H1 (cell line): ENCODE results near the gene C15orf40.

Experiments
- BCL11A ChIP-seq, 2 experiments: IDR thresholded peaks; one replicate each; pipeline ENCODE4 v1.6.1; 2011; ENCODE audit warnings: low read depth in 2 of 2, low read length in 2 of 2, mild to moderate bottlenecking in 2 of 2
- CREB1 ChIP-seq: IDR thresholded peaks from 2 replicates; pipeline ENCODE4 v1.6.1; 2012; ENCODE audit warnings: inconsistent platforms
- EP300 ChIP-seq, 2 experiments: IDR thresholded peaks; 1 replicate in 1 of 2; 2 replicates in 1 of 2; pipeline ENCODE4 v1.6.1; 2011 to 2012; ENCODE audit warnings: low read depth in 2 of 2, low read length in 2 of 2, mild to moderate bottlenecking in 2 of 2, borderline replicate concordance in 1 of 2, inconsistent platforms in 1 of 2, moderate library complexity in 1 of 2
- POLR2A ChIP-seq, 2 experiments: IDR thresholded peaks; 1 replicate in 1 of 2; 2 replicates in 1 of 2; pipeline ENCODE4 v1.6.1; 2011; ENCODE audit warnings: low read depth in 2 of 2, low read length in 2 of 2, mild to moderate bottlenecking in 2 of 2; ENCODE audit errors: control extremely low read depth in 1 of 2
- RBBP5 ChIP-seq: IDR thresholded peaks from 2 replicates; pipeline ENCODE4 v1.7.1; 2012; ENCODE audit warnings: low read depth, mild to moderate bottlenecking, inconsistent platforms, low read length, moderate library complexity, borderline replicate concordance
- RFX5 ChIP-seq: IDR thresholded peaks from 2 replicates; pipeline ENCODE4 v1.6.1; 2011; ENCODE audit warnings: low read depth, low read length, improper control_type of control experiment, borderline replicate concordance
- SRF ChIP-seq: IDR thresholded peaks from 2 replicates; pipeline ENCODE4 v1.6.1; 2011; ENCODE audit warnings: mild to moderate bottlenecking, low read depth, low read length, moderate library complexity
- TAF1 ChIP-seq: IDR thresholded peaks from 2 replicates; pipeline ENCODE4 v1.6.1; 2011; ENCODE audit warnings: mild to moderate bottlenecking, low read depth, low read length
- TBP ChIP-seq: IDR thresholded peaks from 2 replicates; pipeline ENCODE4 v1.6.1; 2011; ENCODE audit warnings: low read depth, low read length, improper control_type of control experiment
- ZNF274 ChIP-seq: IDR thresholded peaks from 2 replicates; pipeline ENCODE4 v1.7.0; 2012; ENCODE audit warnings: low read length, borderline replicate concordance; ENCODE audit errors: extremely low read depth
- TF ChIP-seq, protein P1 (sequence below), 3 experiments: IDR thresholded peaks; 1 replicate in 2 of 3; 2 replicates in 1 of 3; pipeline versions ENCODE4 v1.5.1 to v1.6.1; 2011; ENCODE audit warnings: low read length in 3 of 3, mild to moderate bottlenecking in 3 of 3, inconsistent platforms in 2 of 3, low read depth in 1 of 3, moderate library complexity in 1 of 3; ENCODE audit not compliant: insufficient read depth in 1 of 3; ENCODE audit errors: control extremely low read depth in 1 of 3

DNA sequence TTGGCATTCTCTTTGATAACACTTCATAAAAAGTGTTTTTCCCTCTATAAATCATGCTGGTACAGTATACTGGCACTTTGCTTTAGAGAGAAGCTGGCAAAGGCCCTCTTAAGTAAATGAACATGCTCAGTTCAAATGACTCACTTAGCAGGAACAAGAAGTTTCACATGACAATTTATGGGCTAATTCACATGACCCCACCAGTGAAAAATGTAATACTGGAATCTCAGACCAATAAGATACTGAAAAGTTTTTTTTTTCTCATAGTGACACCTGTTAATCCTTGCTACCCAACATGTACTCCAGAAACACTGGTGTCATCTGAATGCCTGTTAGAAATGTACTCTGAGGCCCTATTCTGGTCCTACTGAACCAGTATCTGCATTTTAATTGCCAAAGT is 41.7 kb upstream of the C15orf40 start:
- TF ChIP-seq, protein P1, sequence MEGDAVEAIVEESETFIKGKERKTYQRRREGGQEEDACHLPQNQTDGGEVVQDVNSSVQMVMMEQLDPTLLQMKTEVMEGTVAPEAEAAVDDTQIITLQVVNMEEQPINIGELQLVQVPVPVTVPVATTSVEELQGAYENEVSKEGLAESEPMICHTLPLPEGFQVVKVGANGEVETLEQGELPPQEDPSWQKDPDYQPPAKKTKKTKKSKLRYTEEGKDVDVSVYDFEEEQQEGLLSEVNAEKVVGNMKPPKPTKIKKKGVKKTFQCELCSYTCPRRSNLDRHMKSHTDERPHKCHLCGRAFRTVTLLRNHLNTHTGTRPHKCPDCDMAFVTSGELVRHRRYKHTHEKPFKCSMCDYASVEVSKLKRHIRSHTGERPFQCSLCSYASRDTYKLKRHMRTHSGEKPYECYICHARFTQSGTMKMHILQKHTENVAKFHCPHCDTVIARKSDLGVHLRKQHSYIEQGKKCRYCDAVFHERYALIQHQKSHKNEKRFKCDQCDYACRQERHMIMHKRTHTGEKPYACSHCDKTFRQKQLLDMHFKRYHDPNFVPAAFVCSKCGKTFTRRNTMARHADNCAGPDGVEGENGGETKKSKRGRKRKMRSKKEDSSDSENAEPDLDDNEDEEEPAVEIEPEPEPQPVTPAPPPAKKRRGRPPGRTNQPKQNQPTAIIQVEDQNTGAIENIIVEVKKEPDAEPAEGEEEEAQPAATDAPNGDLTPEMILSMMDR (IDR thresholded peaks at IDR 0.05; ENCODE audit: control extremely low read depth in 1 of 3, insufficient read depth in 1 of 3, low read depth in 1 of 3, low read length in 3 of 3): no peak
- TF ChIP-seq ZNF274 (no peak), TBP (no peak), RBBP5 (no peak), RFX5 (no peak), BCL11A (IDR thresholded peaks at IDR 0.05; ENCODE audit: low read depth in 2 of 2, low read length in 2 of 2) (no peak), CREB1 (no peak), SRF (no peak), POLR2A (IDR thresholded peaks at IDR 0.05; ENCODE audit: control extremely low read depth in 1 of 2, low read depth in 2 of 2, low read length in 2 of 2) (no peak), TAF1 (no peak), EP300 (IDR thresholded peaks at IDR 0.05; ENCODE audit: borderline replicate concordance in 1 of 2, low read depth in 2 of 2, low read length in 2 of 2) (no peak)
